Mammary epithelial cell (primary cell): Measurements from ENCODE around the gene HEXD.

Experiments
- CTCF ChIP-seq, 2 donors: IDR thresholded peaks in 1 of 2; conservative IDR thresholded peaks in 1 of 2; 2 replicates each; pipeline ENCODE4 v1.5.1; 2011 to 2012; ENCODE audit warnings: inconsistent platforms in 2 of 2, low read length in 2 of 2, mild to moderate bottlenecking in 2 of 2, control low read depth in 1 of 2, low read depth in 1 of 2; ENCODE audit not compliant: insufficient read depth in 1 of 2; ENCODE audit errors: extremely low read depth in 1 of 2
- EZH2 ChIP-seq: IDR thresholded peaks from 2 replicates; pipeline ENCODE4 v1.6.1; 2012; ENCODE audit warnings: low read length, inconsistent platforms, borderline replicate concordance

GRCh38 chr17:82444941-82445521 is 26.9 kb downstream of the HEXD start:
- TF ChIP-seq CTCF (conservative IDR thresholded peaks at IDR 0.05 in 1 of 2, IDR thresholded peaks at IDR 0.05 in 1 of 2; ENCODE audit: extremely low read depth in 1 of 2, insufficient read depth in 1 of 2, low read depth in 1 of 2, low read length in 2 of 2) (no peak), EZH2 (no peak)
